ENCODE measurements around the gene GHRH. TPM values are rescaled to one million over a fixed set of nuclear protein-coding genes. Genes with fewer than 3 reads are reported as not detected.

The GHRH gene
- total RNA-seq, 1 donor from 2014 or later: not detected

DNA sequence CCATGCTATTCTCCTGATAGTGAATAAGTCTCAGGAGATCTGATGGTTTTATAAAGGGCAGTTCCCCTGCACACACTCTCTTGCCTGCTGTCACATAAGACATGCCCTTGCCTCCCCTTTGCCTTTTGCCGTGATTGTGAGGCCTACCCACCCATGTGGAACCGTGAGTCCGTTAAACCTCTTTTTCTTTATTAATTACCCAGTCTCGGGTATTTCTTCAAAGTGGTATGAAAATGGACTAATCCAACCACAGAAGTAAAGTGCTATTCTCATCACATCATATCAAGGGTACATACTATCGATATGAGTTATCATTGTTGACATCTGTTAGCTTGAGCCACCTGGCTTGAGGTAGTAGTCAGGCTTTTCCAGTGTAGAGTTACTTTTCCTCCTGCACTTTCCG lies 30.1 kb upstream of the GHRH start:
- intact Hi-C loops (cut with micrococcal nuclease): no loop called here

DNA sequence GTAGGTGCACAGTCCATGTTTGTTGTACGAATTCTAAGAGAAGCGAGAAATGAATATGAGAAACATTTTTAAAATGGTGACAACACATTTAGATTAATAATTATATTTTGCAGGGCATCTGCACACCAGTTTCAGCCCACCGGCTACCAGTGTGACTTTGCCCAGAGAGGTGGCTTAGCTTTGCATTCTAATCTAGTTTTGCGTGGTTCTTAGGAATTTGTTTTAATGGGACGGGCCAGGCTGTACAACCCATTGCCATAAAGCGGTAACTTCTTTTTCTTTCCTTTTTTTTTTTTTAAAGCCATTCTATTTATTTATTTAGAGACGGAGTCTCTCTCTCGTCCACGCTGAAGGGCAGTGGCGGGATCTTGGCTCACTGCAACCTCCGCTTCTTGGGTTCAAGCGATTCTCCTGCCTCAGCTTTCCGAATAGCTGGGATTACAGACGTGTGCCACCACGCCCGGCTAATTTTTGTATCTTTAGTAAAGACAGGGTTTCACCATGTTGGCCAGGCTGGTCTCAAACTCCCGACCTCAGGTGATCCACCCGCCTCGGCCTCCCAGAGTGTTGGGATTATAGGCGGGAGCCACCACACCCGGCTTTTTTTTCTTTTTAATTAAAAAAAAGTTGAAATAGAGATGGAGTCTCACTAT lies 28.7 kb upstream of the GHRH start:
- intact Hi-C loops (cut with micrococcal nuclease): no loop called here

DNA sequence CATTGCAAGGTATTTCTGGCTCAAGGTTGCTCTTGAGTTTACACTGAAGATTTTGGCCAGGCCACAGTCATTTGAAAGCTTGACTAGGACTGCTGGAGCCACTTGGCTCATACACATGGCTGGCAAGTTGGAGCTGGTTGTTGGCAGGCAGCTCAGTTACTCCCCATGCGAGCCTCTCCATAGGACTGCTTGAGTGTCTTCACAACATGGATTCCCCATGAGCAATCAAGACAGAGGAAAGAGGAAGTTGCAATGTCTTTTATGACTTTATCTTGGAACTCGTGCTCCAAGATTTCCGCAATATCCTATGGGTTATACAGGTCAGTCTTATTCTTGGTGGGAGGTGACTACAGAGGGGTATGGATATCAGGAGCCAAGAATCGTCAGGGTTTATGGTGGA lies 26.5 kb upstream of the GHRH start:
- intact Hi-C loops (cut with micrococcal nuclease): loop anchor here (5.0 kb wide), 1 partner anchor 239 kb away; the partner anchor contains the start of gene BLCAP

DNA sequence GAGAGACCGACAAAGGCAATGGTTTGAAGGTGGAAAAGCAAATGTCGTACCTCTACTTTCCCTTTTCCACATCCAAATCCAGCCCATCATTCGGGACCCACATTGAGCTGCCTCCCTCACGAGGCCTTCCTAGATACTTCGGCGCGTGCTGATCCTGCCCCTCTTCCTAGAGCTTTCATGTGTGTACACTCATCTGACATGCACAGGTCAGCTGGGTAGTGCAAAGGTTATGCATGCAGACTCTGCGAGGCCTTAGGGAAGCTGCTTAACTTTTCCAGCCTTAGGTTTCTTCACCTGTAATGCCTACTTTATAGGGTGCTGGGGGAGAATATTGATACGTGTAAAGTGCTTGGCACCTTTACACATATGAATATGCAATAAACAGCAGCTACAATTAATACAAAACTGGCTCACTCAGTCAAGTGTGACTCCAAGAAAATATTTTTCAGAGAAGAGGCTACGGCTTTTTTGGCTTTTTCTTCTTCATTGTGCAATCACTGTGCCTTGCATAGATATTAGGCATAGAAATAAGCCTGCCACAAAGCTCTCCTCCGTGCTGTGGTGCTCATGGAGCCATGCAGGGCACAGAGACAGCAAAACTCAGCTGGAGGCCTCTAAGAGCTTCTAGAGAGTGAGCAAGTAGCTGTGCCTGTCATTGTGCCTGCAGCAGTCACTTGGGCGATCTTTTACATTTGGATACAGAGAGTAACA lies 24.2 kb upstream of the GHRH start:
- intact Hi-C loops (cut with micrococcal nuclease): loop anchor here (5.0 kb wide), 1 partner anchor 241 kb away; the partner anchor contains the start of gene BLCAP

DNA sequence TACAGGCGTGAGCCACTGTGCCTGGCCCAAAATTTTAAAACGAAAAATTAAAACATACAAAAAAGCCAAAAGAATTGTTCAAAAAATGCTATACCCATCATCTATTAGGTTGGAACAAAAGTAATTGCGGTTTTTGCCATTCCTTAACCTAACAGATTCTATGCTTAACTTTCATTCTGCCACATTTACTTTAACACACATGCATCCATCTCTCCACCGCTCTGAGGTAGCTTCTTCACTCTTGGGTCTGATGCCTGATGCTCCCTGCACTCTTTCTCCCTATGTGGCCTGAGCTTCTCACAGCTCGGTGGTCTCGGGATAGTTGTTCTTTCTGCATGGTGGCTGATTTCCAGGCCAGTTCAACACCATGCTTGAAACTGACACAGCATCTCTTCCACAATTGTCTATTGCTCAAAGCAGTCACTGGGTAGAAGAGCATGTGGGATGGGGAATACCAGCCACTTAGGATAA lies 23.1 kb upstream of the GHRH start:
- intact Hi-C loops (cut with micrococcal nuclease): loop anchor here (5.0 kb wide), 1 partner anchor 243 kb away; the partner anchor contains the start of gene BLCAP

DNA sequence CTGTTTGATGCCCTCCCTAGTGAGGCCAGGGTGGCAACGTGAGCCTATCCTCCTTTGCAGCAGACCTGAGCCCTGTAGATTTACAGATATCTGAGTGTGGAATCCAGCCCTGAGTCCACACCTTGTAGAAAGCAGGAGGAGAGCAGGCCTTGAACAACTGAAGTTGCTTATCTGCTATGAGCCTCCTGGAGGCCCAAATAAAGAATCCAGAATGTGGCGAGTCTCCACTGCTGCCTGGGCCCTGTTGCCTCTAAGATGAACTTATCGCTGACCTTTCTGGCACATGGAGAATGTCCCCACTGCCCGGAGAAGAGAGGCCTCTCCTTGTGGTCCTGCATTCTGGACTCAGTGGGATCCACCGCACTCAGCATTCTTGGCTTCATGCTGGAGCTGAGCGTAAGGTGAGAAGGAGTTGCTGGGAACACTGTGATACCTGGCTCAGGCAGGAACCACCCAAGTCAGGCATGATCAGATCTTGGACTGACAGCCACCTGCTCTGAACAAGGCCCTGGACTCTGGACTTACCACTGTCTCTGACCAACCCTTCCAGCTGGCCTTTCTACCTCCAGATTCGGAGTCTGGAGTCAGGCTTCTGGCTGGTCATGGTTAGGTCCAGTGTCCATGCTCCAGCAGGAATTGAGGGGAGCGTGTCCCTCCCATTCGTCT lies 22.0 kb upstream of the GHRH start:
- intact Hi-C loops (cut with micrococcal nuclease): no loop called here

DNA sequence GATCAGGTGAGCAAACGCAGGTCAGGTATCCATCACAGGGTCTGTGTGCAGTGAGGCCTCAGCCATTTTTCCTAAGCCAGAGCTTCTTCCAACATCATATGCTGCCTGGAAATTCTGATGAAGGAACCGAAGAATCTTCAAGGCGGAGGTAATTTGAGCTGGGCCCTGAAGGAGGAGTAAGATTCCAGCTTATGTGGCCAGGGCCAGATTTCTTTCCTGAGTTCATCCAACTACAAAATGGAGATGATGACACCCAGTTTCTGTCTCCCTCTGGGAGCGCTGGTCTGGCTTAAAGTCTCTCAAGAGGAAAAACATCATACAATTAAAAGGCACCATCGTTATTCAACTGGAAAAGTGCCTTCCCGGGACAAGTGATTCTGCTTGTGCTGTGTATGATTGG lies 20.9 kb upstream of the GHRH start:
- intact Hi-C loops (cut with micrococcal nuclease): no loop called here

DNA sequence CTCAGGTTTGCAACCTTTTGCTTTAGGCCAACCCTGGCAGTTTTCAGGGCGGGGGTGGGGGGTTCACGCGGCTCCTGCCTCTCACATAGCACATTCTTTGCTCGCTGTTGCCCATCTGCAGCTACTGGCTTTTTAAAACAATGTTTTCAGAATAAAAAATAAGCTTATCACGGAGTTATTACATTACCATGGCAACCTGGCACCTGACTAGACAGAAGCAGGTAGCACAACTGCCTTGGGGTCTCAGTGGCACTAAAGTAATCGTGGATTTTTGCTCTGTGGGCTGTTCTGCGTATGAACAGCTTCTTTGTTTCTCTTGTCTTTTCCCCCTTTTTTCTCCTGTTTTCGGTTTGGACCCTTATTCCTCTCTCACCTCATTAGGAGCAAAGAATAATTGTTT lies 18.8 kb upstream of the GHRH start:
- intact Hi-C loops (cut with micrococcal nuclease): no loop called here

DNA sequence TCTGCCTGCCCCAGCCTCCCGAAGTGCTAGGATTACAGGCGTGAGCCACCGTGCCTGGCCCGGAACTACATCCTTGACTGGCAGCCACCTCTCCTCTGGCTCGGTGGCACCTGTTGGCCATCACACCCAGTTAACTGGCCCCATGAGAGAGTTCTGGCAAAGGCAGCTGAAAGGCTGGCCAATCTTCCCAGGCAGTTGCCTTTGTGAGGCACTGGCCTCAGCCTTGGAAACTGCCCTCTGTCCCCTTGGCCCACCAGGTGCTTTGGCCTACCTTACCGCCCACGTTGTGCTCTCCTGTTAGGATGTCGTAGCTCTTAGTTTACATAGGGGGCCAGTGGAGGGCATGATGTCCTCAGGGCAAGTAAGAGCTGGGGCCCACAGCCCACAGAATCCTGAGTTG lies 18.2 kb upstream of the GHRH start:
- intact Hi-C loops (cut with micrococcal nuclease): no loop called here

DNA sequence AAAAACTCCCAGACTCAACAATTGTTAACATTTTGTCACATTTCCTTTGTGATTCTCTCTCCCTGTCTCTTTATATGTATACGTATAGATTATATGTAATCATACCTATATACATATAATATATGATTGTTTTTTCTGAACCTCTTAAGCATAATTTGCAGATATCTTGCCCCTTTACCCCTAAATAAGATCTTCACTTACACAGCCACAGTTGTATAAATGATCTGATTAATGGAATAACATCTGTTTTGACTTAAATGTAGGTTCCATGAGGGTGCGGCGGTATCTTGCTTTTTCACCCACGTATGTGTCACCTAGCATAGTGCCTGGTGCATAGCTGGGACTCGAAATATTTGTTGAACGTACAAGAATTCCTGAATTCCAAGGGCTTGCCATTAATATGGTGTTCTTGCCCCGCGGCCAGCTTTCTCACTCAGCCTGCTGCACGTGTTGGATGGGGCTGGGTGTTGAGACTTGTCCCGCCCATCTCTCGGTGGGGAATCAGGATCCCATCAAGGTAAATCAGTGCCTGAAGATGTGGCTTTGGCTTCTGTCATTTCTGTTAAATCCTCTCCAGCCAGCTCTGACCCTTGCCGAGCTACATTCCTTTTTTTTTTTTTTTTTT lies 17.5 kb upstream of the GHRH start:
- intact Hi-C loops (cut with micrococcal nuclease): no loop called here

DNA sequence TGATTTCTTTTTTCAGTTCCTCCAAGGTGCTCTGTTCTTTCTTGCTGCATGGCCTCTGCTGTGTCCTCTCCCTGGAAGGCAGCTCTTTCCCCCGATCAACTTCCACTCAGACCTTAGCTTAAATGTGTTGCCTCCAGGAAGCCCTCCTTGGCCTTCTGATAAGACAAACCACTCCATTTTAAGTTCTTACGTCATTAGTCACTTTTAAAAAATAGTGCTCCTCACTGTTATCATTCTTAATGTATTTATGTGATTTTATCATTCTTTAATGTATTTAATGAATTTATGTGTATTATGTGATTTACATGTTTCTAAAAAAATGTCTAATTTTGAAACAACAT lies 15.6 kb upstream of the GHRH start:
- intact Hi-C loops (cut with micrococcal nuclease): no loop called here

DNA sequence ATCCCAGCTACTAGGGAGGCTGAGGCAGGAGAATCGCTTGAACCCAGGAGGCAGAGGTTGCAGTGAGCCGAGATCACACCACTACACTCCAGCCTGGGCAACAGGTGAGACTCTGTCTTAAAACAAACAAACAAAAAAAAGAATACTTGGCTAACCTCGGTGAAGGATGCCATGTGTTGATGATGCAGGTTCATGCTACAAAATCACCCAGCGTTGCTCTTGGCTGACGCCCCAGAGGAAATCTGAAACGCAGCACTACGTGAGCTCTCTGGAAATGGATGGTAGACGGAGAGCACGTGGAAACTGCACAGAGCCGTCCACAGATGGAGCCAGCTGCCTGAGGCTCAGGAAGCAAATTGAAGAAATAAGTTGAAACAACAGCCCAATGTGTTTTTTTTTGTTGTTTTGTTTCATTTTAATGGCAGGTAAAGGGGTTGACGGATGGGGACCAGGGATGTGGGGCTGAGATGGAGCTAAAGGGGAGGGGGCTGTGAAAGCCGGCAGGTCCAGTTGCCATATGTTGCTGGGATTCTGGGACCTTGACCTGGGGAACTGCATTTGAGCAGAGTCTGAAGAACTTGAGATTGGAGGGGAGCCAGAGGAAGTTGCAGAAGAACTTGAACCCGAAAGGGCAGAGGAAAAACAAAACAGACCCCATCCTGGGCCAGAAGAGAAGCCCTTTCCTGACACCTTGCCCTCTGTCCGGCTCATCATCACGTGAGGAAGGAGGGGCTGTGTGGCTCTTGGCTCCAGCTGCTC lies 15.1 kb upstream of the GHRH start:
- intact Hi-C loops (cut with micrococcal nuclease): no loop called here

DNA sequence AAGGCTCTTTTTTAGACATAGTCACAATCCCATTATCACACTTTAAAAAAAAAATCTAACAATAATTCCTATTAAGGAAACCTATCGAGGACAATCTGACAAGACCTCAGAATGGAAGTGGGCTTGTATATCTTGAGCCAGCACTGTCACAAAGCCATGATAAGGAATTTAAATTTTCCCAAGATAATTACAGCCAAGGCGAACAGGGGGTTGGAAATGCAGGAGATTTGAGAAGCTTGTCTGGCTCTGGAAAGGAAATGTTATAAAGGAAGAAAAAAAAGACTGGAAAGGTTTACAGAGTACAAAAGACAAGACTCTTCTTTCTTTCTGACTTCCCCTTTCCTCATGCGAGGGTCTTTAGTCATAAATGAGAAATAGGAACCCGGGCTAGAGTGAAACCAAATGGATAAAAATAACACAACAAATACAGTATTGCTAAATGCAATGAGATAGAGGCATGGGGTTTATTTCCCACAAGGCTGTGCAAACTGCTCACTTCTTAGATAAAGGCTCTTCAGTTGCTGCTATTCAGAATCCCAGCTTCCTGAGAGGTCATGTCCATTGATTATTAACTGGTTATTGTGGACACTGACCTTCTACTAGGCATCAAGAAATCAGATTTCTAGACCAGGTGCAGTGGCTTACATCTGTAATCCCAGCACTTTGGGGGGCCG lies 13.4 kb upstream of the GHRH start:
- intact Hi-C loops (cut with micrococcal nuclease): no loop called here

DNA sequence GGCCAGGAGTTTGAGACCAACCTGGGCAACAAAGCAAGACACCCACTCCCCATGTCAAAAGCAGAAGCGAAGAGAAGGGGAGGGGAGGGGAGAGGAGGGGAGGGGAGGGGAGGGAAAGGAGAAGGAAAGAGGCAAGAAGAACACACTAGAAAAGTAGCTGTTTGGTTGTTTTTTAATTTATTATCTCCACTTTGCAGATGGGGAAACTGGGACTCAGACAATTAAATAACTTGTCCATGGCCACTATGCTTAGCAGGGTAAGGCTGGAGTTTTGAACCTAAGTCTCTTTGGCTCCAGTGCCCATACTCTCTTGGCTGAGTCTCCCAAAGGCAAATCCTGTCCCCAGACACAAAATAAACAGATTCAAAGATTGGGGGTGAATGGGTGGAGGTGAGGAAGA lies 12.4 kb upstream of the GHRH start:
- intact Hi-C loops (cut with micrococcal nuclease): no loop called here

DNA sequence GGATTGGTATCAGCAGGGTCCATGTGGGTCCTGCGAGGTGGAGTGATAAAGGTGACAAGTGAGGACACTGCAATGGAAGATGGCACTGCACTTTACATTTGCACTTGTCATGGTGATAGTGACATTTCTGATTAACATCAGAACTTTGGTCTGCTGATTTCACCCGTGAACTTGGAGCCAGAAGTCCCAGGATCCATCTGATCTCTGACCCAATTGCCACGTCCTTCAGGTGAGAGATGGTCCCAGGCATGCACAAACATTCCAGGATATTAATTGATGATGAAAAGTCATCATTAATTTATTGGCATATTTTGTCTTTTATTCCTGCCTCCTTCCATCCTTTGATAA lies 9.8 kb upstream of the GHRH start:
- intact Hi-C loops (cut with micrococcal nuclease): no loop called here

DNA sequence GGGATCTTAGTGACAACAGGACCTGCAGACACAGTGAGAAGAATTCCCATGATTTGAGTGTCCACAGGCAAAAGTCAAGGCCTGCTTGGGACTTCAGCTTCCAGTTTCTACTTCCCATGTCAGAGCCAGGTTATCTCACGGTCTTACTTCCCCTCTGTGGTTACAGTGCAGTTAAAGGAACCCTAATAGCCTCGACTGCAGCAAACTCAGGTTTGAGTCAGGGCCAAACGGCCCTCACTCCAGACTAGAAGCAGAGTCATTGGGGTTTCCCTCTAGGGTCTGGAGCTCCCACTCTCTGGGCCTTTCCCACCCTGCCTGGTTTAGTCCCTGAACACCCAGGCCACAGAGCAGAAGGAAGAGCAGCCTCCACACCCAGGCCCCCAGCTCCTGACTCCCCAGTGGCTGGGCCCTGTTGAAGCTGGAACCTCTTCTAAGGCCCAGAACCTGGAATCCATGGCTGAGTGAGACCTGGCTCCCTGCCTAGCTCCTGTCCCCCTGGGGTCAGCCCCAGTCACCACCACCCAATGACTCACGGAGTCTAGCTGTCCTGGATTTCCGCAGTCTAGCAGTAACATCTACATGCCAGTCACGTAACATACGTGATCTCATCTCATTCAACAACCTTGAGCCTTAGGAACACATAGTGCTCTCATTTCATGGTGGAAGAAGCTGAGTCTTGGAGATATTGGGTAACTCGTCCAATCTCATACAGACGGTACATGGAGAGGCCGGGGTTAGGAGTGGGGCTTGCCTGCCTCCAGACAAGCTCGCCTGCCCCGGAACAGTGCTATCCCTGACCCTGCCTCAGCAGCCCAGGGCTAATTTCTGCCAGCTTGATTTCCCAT lies 9.2 kb upstream of the GHRH start:
- intact Hi-C loops (cut with micrococcal nuclease): no loop called here

DNA sequence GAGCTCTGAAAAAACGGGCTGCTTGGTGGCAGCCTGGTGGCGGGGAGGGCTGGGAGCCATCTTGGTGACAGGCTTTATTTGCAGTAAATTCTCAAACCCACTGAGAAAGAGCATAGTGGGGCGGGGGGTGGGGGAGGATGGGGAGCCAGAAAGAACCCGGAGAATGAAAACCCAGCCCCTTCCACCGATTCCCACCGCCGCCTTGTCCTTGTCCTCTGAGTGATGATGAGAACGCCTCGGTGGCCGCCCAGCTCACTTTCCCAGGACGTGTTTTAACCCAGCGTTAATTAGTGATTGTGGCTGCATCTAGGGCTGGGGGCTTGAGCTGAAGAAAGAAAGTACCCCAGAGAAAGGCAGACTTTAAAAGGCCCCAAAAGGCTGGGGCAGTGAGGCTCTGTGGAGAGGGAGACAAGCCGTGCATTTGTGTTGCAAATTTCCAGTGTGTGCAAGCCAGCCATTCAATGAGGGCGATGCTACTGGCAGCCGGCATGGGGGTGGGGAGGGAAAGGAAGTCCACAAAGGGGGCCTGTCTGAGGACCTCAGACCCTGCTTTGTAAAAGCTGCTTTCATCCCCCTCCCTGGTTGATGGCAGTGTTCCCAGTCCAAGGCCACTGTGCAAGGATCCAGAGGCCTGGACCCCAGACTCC lies 6.2 kb upstream of the GHRH start:
- intact Hi-C loops (cut with micrococcal nuclease): no loop called here

DNA sequence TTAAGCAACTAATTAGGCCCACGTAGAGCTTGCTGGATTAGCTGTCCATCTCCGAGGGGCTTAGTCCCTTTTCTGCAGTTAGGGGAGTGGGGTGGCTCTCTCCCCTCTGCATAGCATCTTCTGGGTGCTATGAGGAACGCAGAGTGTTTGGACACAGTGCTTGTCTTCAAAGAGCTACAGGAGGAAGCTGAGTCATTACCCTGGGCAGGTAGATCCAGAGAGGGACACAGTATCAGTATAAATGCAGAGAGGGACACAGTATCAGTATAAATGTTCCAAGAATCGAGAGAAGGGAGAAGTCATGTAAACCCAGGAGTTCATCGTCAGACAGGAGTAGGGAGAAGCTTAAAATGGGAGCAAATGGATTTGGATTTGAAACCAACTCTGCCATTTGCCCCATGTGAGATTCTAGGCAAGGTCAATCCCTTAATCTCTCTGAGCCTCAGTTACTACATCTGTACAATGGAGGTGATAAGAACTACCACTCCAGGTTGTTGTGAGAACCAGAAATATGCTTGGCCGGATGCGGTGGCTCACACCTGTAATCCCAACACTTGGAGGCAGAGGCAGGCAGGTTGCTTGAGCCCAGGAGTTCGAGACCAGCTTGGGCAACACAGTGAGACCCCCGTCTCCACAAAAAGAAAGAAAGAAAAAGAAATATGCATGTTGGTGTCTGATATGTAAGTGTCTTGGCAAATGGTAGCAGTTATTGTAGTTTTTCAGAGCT lies 5.5 kb upstream of the GHRH start:
- intact Hi-C loops (cut with micrococcal nuclease): no loop called here

DNA sequence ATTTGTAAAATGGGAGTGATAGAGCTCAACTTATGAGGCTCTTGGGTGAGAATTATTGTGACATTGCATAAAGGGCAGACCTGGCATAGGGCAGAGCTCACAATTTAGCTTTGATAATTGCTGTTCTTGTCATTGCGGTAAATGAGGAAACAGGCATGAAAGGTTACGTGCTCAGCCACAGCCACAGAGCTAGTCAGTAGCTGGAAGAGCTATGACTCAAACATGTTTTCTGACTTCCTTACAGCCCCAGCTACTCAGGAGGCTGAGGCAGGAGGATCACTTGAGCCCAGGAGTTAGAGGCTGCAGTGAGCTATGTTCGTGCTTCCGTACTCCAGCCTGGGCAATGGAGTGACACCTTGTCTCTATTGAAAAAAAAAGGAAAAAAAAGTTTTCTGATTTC lies 3.5 kb upstream of the GHRH start:
- intact Hi-C loops (cut with micrococcal nuclease): no loop called here

Data from T-helper 2 cell treated with Interferon-gamma antibody and Interleukin-4, amounts not matched to agents 100 ng/mL and 5 ng/mL, for 36 hours (primary cell).